Measurements from ENCODE around the gene SLC8A2. TPM values are rescaled to one million over a fixed set of nuclear protein-coding genes. Genes with fewer than 3 reads are reported as not detected.
A peak's percentile ranks its signal among the peaks of the same experiment; 100 is the strongest.

SLC8A2 gene
- total RNA-seq, 4 donors from 2014 or later, result not detected

- Histone ChIP-seq H3K27me3 (no peaks in the 10 kb centered on the region), H3K4me1 (peaks cover 69 to 74% of the 10 kb centered on the region in 2 donors), H3K36me3 (no peaks in the 10 kb centered on the region), H3K4me3 (peak overlapping the region; percentile 83 to 98 (median 95)), H3K9me3 (no peaks in the 10 kb centered on the region), H3K27ac (peak overlapping the region; percentile 96 to 100 (median 99))
- no peak for ATAC-seq
- DNase-seq, result no peak
- in situ Hi-C loops (cut with MboI; ENCODE audit: low sequenced_read_pairs in 4 of 4), result loop anchor here in 2 of 4 donors (10.0 kb wide), 2 partner anchors 182 to 192 kb away; no protein-coding TSS in a partner anchor
- intact Hi-C loops (cut with DNase I; ENCODE audit: low total_unique reads), result loop anchor here (5.0 to 10.0 kb wide), 2 partner anchors 238 to 270 kb away; partner anchors contain the start of gene INAFM1
- no peak for TF ChIP-seq POLR2A (IDR thresholded peaks at IDR 0.05)
- TF ChIP-seq CTCF (IDR thresholded peaks at IDR 0.05 in 4 of 5, conservative IDR thresholded peaks at IDR 0.05 in 1 of 5), result no peak
These were observed 40.7 kb upstream of the SLC8A2 start for GRCh38 chr19:47512183-47512947.

GRCh38 chr19:47511681-47512080, 40.0 kb upstream of the SLC8A2 start:
- peaks cover 76 to 81% of the 10 kb centered on the region in 2 donors for H3K4me1 ChIP-seq
- peak; percentile 71 to 78 for TF ChIP-seq POLR2A (IDR thresholded peaks at IDR 0.05)
- no peak for TF ChIP-seq CTCF (IDR thresholded peaks at IDR 0.05 in 4 of 5, conservative IDR thresholded peaks at IDR 0.05 in 1 of 5)
- DNase-seq (peak; percentile 39 to 84), ATAC-seq (peak in 1 of 2 donors; percentile 28)
- no peaks in the 10 kb centered on the region for H3K36me3 ChIP-seq
- no peaks in the 10 kb centered on the region for H3K27me3 ChIP-seq
- peak overlapping the region; percentile 96 to 100 (median 99) for H3K27ac ChIP-seq
- in situ Hi-C loops (cut with MboI; ENCODE audit: low sequenced_read_pairs in 4 of 4), result loop anchor here in 2 of 4 donors (10.0 kb wide), 2 partner anchors 183 to 193 kb away; no protein-coding TSS in a partner anchor
- H3K4me3 ChIP-seq, result peak overlapping the region; percentile 22 to 98 (median 90)
- H3K9me3 ChIP-seq, result no peaks in the 10 kb centered on the region
- intact Hi-C loops (cut with DNase I; ENCODE audit: low total_unique reads), result loop anchor here (5.0 to 10.0 kb wide), 2 partner anchors 237 to 271 kb away; partner anchors contain the start of gene INAFM1

DNA sequence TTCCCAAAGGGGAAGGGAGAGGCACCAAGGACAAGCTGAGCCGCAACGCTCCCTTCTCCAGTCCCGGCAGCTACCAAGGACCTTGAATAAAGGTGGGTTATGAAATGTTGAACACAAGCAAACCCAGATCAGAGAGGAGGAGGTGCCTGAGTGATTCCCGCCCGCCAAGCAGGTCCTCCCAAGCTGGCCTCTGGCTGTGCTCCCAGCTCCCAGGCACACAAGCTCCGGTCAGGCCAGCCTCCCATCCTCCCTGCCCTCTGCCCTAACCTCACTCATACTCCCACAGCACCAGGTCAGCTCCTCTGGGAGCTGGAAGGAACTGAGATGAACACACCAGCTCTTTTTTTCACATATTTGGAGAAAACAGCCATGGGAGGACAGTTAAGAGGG, 39.4 kb upstream of the SLC8A2 start:
- in situ Hi-C loops (cut with MboI; ENCODE audit: low sequenced_read_pairs in 4 of 4) (loop anchor here in 2 of 4 donors (10.0 kb wide), 2 partner anchors 184 to 194 kb away; no protein-coding TSS in a partner anchor), intact Hi-C loops (cut with DNase I; ENCODE audit: low total_unique reads) (loop anchor here (5.0 to 10.0 kb wide), 2 partner anchors 236 to 271 kb away; partner anchors contain the start of gene INAFM1)
- Histone ChIP-seq H3K27me3 (no peaks in the 10 kb centered on the region), H3K9me3 (no peaks in the 10 kb centered on the region), H3K4me1 (peaks cover 79 to 87% of the 10 kb centered on the region in 2 donors), H3K27ac (peak overlapping the region; percentile 96 to 100 (median 99)), H3K4me3 (peak overlapping the region; percentile 1 to 98 (median 52)), H3K36me3 (no peaks in the 10 kb centered on the region)
- DNase-seq, result peak in 1 of 2 donors; percentile 65
- no peak for ATAC-seq
- TF ChIP-seq CTCF (IDR thresholded peaks at IDR 0.05 in 4 of 5, conservative IDR thresholded peaks at IDR 0.05 in 1 of 5) (no peak), POLR2A (IDR thresholded peaks at IDR 0.05) (no peak)

DNA sequence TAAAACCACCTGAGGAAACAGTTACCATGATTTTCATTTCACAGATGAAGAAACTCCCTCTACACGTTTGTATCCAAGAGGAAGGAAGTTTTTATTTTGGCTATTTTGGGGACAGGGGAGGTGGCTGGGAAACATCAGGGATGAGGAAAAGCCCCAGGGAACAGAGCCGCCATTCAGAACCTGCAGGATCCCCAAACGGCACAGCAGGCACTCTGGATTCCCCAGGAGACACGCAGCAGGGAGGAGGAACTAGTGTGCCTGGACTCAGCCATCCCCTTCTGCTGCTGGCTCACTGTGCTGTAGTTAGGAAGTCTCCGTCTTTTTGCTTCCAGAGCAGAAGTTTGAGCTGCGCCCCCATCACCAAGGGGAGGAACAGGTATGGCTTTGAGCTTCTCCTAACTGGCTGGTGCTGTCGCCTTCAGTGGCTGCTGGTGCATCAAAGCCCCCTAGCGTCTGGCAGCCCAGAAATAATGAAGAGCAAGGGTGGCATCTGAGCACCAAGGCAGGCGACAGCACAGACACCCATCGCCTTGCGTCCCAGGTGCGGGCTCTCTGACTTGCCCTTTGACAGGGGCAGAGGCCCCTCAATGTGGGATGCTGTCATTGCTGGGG, 38.9 kb upstream of the SLC8A2 start:
- in situ Hi-C loops (cut with MboI; ENCODE audit: low sequenced_read_pairs in 4 of 4), result loop anchor here in 2 of 4 donors (10.0 kb wide), 2 partner anchors 184 to 194 kb away; no protein-coding TSS in a partner anchor
- ATAC-seq, result no peak

More for the DNA sequence above, 38.9 kb upstream of the SLC8A2 start:
- peak overlapping the region; percentile 1 to 98 (median 10) for H3K4me3 ChIP-seq
- peak overlapping the region; percentile 96 to 100 (median 99) for H3K27ac ChIP-seq
- H3K27me3 ChIP-seq, result no peaks in the 10 kb centered on the region
- H3K9me3 ChIP-seq, result no peaks in the 10 kb centered on the region
- H3K36me3 ChIP-seq, result no peaks in the 10 kb centered on the region
- no peak for DNase-seq
- peaks cover 79 to 89% of the 10 kb centered on the region in 2 donors for H3K4me1 ChIP-seq
- TF ChIP-seq CTCF (IDR thresholded peaks at IDR 0.05 in 4 of 5, conservative IDR thresholded peaks at IDR 0.05 in 1 of 5) (no peak), POLR2A (IDR thresholded peaks at IDR 0.05) (no peak)
- intact Hi-C loops (cut with DNase I; ENCODE audit: low total_unique reads), result loop anchor here (5.0 to 10.0 kb wide), 2 partner anchors 236 to 272 kb away; partner anchors contain the start of gene INAFM1

All from gastrocnemius medialis (tissue), 4 donors.